Activated naive CD8-positive, alpha-beta T cell treated with anti-CD3 and anti-CD28 coated beads, Interleukin-2, amount 50 U/mL, for 24 hours (primary cell): ENCODE measurements around the gene ZHX3.
A peak's percentile ranks its signal among the peaks of the same experiment; 100 is the strongest.

Experiments
- ATAC-seq: fragments of 150-1000 bp; cut with Tn5 transposase; one replicate; pipeline ENCODE4 v1.10.0; 2021
- DNase-seq: peaks from one replicate; pipeline ENCODE4 v3.0.0; 2021
- H3K27ac Mint-ChIP-seq: one replicate; pipeline ENCODE4 v1.8.0; 2021; ENCODE audit warnings: mild to moderate bottlenecking, mixed read lengths
- H3K27me3 Mint-ChIP-seq: one replicate; pipeline ENCODE4 v1.8.0; 2021; ENCODE audit warnings: mixed read lengths
- H3K36me3 Mint-ChIP-seq: one replicate; pipeline ENCODE4 v1.8.0; 2021; ENCODE audit warnings: low read depth, mixed read lengths
- H3K4me1 Mint-ChIP-seq: one replicate; pipeline ENCODE4 v1.8.0; 2021; ENCODE audit warnings: mixed read lengths
- H3K4me3 Mint-ChIP-seq: one replicate; pipeline ENCODE4 v1.8.0; 2021; ENCODE audit warnings: mild to moderate bottlenecking, moderate library complexity, mixed read lengths
- H3K9me3 Mint-ChIP-seq: one replicate; pipeline ENCODE4 v1.8.0; 2021; ENCODE audit warnings: mixed read lengths

The ZHX3 gene

GRCh38 chr20:41304424-41305079 is 13.0 kb downstream of the ZHX3 start:
- no peaks in the 10 kb centered on the region for H3K9me3 Mint-ChIP-seq
- ATAC-seq (no peak), DNase-seq (no peak)
- H3K27ac Mint-ChIP-seq, result no peak overlapping the region
- H3K27me3 Mint-ChIP-seq, result no peaks in the 10 kb centered on the region
- no peak overlapping the region for H3K4me3 Mint-ChIP-seq
- peaks cover 25% of the 10 kb centered on the region for H3K4me1 Mint-ChIP-seq
- no peaks in the 10 kb centered on the region for H3K36me3 Mint-ChIP-seq

GRCh38 chr20:41304002-41304401 is 13.5 kb downstream of the ZHX3 start:
- H3K36me3 Mint-ChIP-seq, result no peaks in the 10 kb centered on the region
- ATAC-seq, result no peak
- peaks cover 25% of the 10 kb centered on the region for H3K4me1 Mint-ChIP-seq

DNA sequence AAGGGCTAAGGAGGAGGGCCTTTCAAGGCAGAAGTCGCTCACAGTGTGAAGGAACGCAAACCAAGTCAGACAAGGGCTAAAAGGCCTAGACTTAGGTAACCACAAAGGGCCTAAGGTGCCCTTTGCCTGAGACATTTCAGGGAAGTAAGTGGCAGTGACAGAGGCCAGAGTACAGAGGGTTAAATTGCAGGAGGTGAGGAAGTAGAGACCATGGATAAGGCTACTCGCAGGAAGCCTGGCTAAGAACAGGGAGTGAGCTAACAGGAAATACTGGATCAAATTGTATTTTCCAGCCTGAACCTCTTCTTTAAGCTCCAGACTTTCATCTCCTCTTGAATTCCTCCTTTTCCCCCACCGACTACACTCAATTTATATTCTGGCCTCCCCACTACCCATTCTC is 16.6 kb downstream of the ZHX3 start:
- no peaks in the 10 kb centered on the region for H3K27me3 Mint-ChIP-seq
- H3K4me3 Mint-ChIP-seq, result no peak overlapping the region
- ATAC-seq (no peak), DNase-seq (no peak)
- no peak overlapping the region for H3K27ac Mint-ChIP-seq
- H3K36me3 Mint-ChIP-seq, result no peaks in the 10 kb centered on the region
- no peaks in the 10 kb centered on the region for H3K9me3 Mint-ChIP-seq
- peaks cover 11% of the 10 kb centered on the region for H3K4me1 Mint-ChIP-seq

More at GRCh38 chr20:41304002-41304401, 13.5 kb downstream of the ZHX3 start:
- DNase-seq, result no peak
- Mint-ChIP-seq H3K4me3 (no peak overlapping the region), H3K27ac (no peak overlapping the region), H3K9me3 (no peaks in the 10 kb centered on the region), H3K27me3 (no peaks in the 10 kb centered on the region)

DNA sequence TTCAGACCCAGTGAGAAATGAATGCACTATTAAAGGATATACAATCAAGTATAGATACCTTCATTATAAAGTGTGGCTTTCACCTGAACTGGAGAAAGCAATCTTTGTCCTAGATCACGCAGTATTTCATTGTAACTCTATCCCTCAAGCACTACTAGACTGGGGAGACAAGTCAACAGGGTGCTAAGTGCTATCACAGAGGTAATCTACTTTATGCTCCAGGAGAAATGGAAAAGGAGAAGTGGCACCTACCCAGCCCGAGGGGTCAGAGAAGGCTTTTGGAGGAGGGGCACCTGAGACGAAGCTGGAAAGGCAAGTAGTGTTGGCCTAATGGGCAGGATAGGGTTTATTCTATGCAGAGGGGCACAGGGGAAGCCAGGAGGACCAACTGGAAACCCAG is 17.1 kb downstream of the ZHX3 start:
- Mint-ChIP-seq H3K4me1 (peaks cover 11% of the 10 kb centered on the region), H3K27ac (no peak overlapping the region), H3K36me3 (no peaks in the 10 kb centered on the region), H3K9me3 (no peaks in the 10 kb centered on the region), H3K27me3 (no peaks in the 10 kb centered on the region), H3K4me3 (no peak overlapping the region)
- DNase-seq (no peak), ATAC-seq (no peak)

DNA sequence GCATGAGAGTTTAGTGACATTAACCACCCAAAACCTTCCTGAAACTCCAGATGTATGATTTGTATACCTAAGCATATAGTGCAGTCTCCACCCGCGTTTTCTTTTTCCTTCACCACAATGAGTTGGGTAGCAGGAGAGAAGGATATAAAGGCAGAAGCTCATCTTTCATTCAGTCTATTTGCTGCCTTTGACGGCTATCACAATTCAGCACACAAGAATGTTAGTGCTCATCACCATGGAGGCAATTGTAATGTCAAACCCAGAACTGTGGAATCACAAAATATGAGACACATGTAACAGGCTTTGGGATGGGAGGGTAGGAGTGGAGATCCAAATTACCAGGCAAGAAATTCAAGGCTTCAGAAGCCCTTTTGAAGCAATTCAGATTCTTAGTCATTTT is 17.6 kb downstream of the ZHX3 start:
- Mint-ChIP-seq H3K9me3 (no peaks in the 10 kb centered on the region), H3K36me3 (no peaks in the 10 kb centered on the region), H3K4me3 (no peak overlapping the region), H3K4me1 (peaks cover 9% of the 10 kb centered on the region), H3K27ac (no peak overlapping the region), H3K27me3 (no peaks in the 10 kb centered on the region)
- DNase-seq (no peak), ATAC-seq (no peak)

DNA sequence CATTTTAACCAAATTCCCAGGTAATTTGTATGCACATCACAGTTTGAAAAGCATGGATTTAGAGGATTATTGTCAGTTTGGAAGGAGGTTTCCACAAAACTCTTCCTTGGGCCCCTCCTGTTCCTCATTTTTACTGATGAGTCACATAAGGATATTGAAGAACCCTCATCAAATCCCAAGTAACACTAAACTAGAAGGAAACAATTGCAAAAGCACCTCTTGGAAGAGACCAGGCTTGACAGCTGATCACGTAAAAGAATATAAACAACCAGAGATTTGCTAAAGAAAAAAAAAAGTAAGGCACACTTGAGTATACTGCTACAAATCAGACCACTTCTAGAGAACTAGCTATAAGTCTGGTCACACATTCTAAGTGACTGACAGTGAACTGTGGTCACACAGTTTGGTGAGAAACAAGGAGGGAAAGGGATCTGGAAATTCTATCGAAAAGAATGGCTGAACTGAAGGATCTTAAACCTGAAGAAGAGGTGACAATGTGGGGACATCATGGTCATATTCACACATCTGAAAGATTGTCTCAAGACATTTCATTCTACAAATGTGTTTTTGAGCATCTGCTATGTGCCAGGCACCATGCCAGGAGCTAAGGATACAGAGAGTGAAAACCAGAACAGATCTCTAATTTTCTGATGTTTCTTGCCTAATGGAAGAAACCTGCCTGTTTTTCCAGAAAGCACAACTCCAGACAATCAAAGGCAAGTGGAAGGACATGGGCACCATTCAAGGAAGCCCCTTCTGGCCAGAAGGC is 24.1 kb downstream of the ZHX3 start:
- no peaks in the 10 kb centered on the region for H3K27me3 Mint-ChIP-seq
- H3K36me3 Mint-ChIP-seq, result no peaks in the 10 kb centered on the region
- ATAC-seq, result no peak
- DNase-seq, result no peak
- H3K4me1 Mint-ChIP-seq, result peaks cover 6% of the 10 kb centered on the region
- no peaks in the 10 kb centered on the region for H3K9me3 Mint-ChIP-seq
- no peak overlapping the region for H3K4me3 Mint-ChIP-seq
- no peak overlapping the region for H3K27ac Mint-ChIP-seq

GRCh38 chr20:41290804-41291389 is 26.6 kb downstream of the ZHX3 start:
- ATAC-seq, result no peak
- no peak for DNase-seq
- Mint-ChIP-seq H3K9me3 (peaks cover 15% of the 10 kb centered on the region), H3K4me1 (no peaks in the 10 kb centered on the region), H3K4me3 (no peak overlapping the region), H3K36me3 (peaks cover 12% of the 10 kb centered on the region), H3K27ac (no peak overlapping the region), H3K27me3 (no peaks in the 10 kb centered on the region)

GRCh38 chr20:41287327-41287726 is 30.2 kb downstream of the ZHX3 start:
- Mint-ChIP-seq H3K36me3 (peaks cover 12% of the 10 kb centered on the region), H3K9me3 (peaks cover 15% of the 10 kb centered on the region), H3K27ac (no peak overlapping the region), H3K4me3 (no peak overlapping the region), H3K27me3 (no peaks in the 10 kb centered on the region), H3K4me1 (no peaks in the 10 kb centered on the region)
- peak; percentile 20 for ATAC-seq
- no peak for DNase-seq

- DNase-seq (no peak), ATAC-seq (no peak)
- no peaks in the 10 kb centered on the region for H3K27me3 Mint-ChIP-seq
- peaks cover 12% of the 10 kb centered on the region for H3K36me3 Mint-ChIP-seq
- no peaks in the 10 kb centered on the region for H3K4me1 Mint-ChIP-seq
- H3K9me3 Mint-ChIP-seq, result peaks cover 15% of the 10 kb centered on the region
- no peak overlapping the region for H3K27ac Mint-ChIP-seq
- H3K4me3 Mint-ChIP-seq, result no peak overlapping the region
Measured at GRCh38 chr20:41286240-41286851, 31.2 kb downstream of the ZHX3 start.

DNA sequence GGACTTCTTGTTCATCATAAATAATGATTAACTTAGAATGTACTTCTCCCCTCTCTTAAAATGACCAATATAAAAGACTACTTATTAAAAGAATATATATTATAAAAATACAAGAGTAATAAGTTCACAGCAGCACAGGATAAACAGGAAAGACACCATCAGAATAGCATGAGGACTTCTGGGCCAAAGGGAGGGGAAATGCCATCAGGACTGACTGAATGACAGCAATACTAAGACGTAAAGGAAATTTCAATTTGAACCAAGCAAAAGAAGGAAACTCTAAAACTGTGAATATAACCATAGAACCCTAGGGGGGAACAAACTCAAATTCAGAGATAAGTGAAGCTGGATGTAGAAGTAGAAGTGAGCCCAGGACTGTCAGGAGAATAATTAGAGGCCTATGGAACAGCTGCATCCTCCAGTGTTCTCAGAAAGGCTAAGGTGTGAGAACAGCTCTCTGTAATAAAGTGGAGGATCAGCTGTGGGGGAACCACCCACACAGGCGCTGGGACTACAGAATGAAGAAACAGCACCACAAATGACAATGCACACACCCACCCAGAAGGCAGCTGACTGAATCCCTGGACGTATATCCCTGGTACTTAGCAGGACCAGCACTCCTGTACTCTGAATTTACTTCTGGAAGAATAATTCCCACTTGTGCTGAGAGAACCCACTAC is 37.8 kb downstream of the ZHX3 start:
- ATAC-seq (peak; percentile 20), DNase-seq (no peak)
- no peaks in the 10 kb centered on the region for H3K27me3 Mint-ChIP-seq
- no peaks in the 10 kb centered on the region for H3K9me3 Mint-ChIP-seq
- H3K27ac Mint-ChIP-seq, result no peak overlapping the region
- peaks cover 3% of the 10 kb centered on the region for H3K4me1 Mint-ChIP-seq
- no peak overlapping the region for H3K4me3 Mint-ChIP-seq
- no peaks in the 10 kb centered on the region for H3K36me3 Mint-ChIP-seq

- Mint-ChIP-seq H3K4me3 (no peak overlapping the region), H3K27me3 (no peaks in the 10 kb centered on the region), H3K27ac (no peak overlapping the region), H3K36me3 (no peaks in the 10 kb centered on the region), H3K9me3 (no peaks in the 10 kb centered on the region), H3K4me1 (peaks cover 3% of the 10 kb centered on the region)
- ATAC-seq, result no peak
- DNase-seq, result no peak
Measured at GRCh38 chr20:41278936-41279335, 38.6 kb downstream of the ZHX3 start.

GRCh38 chr20:41277049-41277448 is 40.5 kb downstream of the ZHX3 start:
- Mint-ChIP-seq H3K4me1 (peaks cover 3% of the 10 kb centered on the region), H3K27me3 (no peaks in the 10 kb centered on the region), H3K36me3 (peaks cover 2% of the 10 kb centered on the region), H3K27ac (no peak overlapping the region), H3K4me3 (no peak overlapping the region), H3K9me3 (no peaks in the 10 kb centered on the region)
- no peak for ATAC-seq
- no peak for DNase-seq

- Mint-ChIP-seq H3K4me3 (no peak overlapping the region), H3K36me3 (peaks cover 2% of the 10 kb centered on the region), H3K9me3 (no peaks in the 10 kb centered on the region), H3K4me1 (peaks cover 3% of the 10 kb centered on the region), H3K27ac (no peak overlapping the region), H3K27me3 (no peaks in the 10 kb centered on the region)
- no peak for ATAC-seq
- DNase-seq, result no peak
Measured at GRCh38 chr20:41276317-41276751, 41.2 kb downstream of the ZHX3 start.

DNA sequence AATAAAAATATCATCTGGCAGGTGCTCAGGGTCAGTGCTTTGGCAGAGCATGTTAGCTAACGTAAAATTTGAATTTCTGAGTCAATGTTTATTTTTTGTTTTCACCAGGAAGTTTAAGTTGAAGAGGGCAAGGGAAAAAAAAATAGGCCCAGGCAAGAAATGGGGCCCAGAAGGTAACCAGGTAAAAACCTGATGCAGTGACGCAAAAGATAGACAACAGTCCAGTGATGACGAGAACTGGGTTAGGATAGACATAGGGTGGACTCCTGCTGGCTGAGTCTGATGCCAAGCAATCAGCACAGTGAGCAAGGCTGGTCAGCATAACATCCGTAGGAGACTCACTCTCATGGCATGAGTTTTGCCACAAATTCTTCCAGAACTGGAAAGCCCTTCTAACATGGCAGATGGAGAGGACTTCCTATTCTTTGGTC is 42.2 kb downstream of the ZHX3 start:
- DNase-seq, result no peak

More for the DNA sequence above, 42.2 kb downstream of the ZHX3 start:
- H3K4me1 Mint-ChIP-seq, result peaks cover 3% of the 10 kb centered on the region
- H3K9me3 Mint-ChIP-seq, result no peaks in the 10 kb centered on the region
- no peak overlapping the region for H3K27ac Mint-ChIP-seq
- ATAC-seq, result no peak
- H3K4me3 Mint-ChIP-seq, result no peak overlapping the region
- H3K27me3 Mint-ChIP-seq, result no peaks in the 10 kb centered on the region
- H3K36me3 Mint-ChIP-seq, result peaks cover 2% of the 10 kb centered on the region
